NCI-H1048 (cell line): ENCODE data around the gene MEI4.
"Not testable (repeated sequence)": the region's sequence is repeated elsewhere in the genome, so short reads cannot be mapped to it uniquely, and the experiment has no call there.

Experiments used
- DNase-seq: peaks from one replicate; lab custom pipeline; 2025; lab: John Stamatoyannopoulos, UW

The MEI4 gene

GRCh38 chr6:77652739-77653138 lies at the start of gene MEI4:
Gene MEI4, plus strand, starts transcription at chr6:77653039. Its CDS starts 37,633 bp downstream, at chr6:77690672.
- no peak for DNase-seq

- DNase-seq, result no peak
Measured at GRCh38 chr6:77604476-77604875, 48.4 kb upstream of the MEI4 start.

GRCh38 chr6:77607004-77607403 lies 45.8 kb upstream of the MEI4 start:
- no peak for DNase-seq

GRCh38 chr6:77609106-77609505 lies 43.7 kb upstream of the MEI4 start:
- no peak for DNase-seq

GRCh38 chr6:77619114-77619513 lies 33.7 kb upstream of the MEI4 start:
- no peak for DNase-seq

- DNase-seq, result peak; percentile 71
Measured at GRCh38 chr6:77620278-77620882, 32.5 kb upstream of the MEI4 start.

GRCh38 chr6:77624515-77624914 lies 28.3 kb upstream of the MEI4 start:
- DNase-seq, result no peak

GRCh38 chr6:77626426-77626825 lies 26.4 kb upstream of the MEI4 start:
- no peak for DNase-seq

GRCh38 chr6:77630014-77630413 lies 22.8 kb upstream of the MEI4 start:
- no peak for DNase-seq

GRCh38 chr6:77633471-77633870 lies 19.4 kb upstream of the MEI4 start:
- DNase-seq, result no peak

- DNase-seq, result no peak
Measured at GRCh38 chr6:77633993-77634715, 18.7 kb upstream of the MEI4 start.

GRCh38 chr6:77638129-77638830 lies 14.6 kb upstream of the MEI4 start:
- no peak for DNase-seq

- no peak for DNase-seq
Measured at GRCh38 chr6:77644102-77644705, 8.6 kb upstream of the MEI4 start.

GRCh38 chr6:77650098-77650663 lies 2.7 kb upstream of the MEI4 start:
- no peak for DNase-seq

GRCh38 chr6:77653816-77654215 lies 977 bp downstream of the MEI4 start:
- DNase-seq, result no peak

- not testable (repeated sequence) for DNase-seq
Measured at GRCh38 chr6:77655035-77655434, 2.2 kb downstream of the MEI4 start.

GRCh38 chr6:77656999-77657764 lies 4.3 kb downstream of the MEI4 start:
- DNase-seq, result no peak

- no peak for DNase-seq
Measured at GRCh38 chr6:77666340-77666739, 13.5 kb downstream of the MEI4 start.

GRCh38 chr6:77666846-77667245 lies 14.0 kb downstream of the MEI4 start:
- DNase-seq, result no peak

- no peak for DNase-seq
Measured at GRCh38 chr6:77669913-77670312, 17.1 kb downstream of the MEI4 start.

- no peak for DNase-seq
Measured at GRCh38 chr6:77674211-77674610, 21.4 kb downstream of the MEI4 start.

GRCh38 chr6:77678048-77678447 lies 25.2 kb downstream of the MEI4 start:
- no peak for DNase-seq
